ENCODE results near the gene BMAL1.

GRCh38 chr11:13343067-13343466 lies 65.5 kb downstream of the BMAL1 start:
- TF ChIP-seq CTCF (conservative IDR thresholded peaks at IDR 0.05; ENCODE audit: low read depth, low read length) = no peak
- TF ChIP-seq EZH2phosphoT487 (IDR thresholded peaks at IDR 0.05; ENCODE audit: borderline replicate concordance, low read length) = no peak
- TF ChIP-seq EZH2 (IDR thresholded peaks at IDR 0.05; ENCODE audit: low read length, unreplicated experiment) = no peak
